Skeletal muscle satellite cell (primary cell): ENCODE measurements around the gene MRM2.
A peak's percentile ranks its signal among the peaks of the same experiment; 100 is the strongest.

ENCODE experiments used
- H3K27me3 ChIP-seq: 2 replicates; pipeline ENCODE4 v1.7.0; 2013; ENCODE audit warnings: low read length; ENCODE audit not compliant: control insufficient read depth, insufficient read depth
- H3K36me3 ChIP-seq: 2 replicates; pipeline ENCODE4 v1.7.0; 2013; ENCODE audit warnings: mild to moderate bottlenecking, control low read depth, low read length; ENCODE audit not compliant: insufficient read depth
- H3K4me1 ChIP-seq: 2 replicates; pipeline ENCODE4 v1.7.0; 2013; ENCODE audit warnings: low read length; ENCODE audit not compliant: control insufficient read depth, insufficient read depth
- H3K4me2 ChIP-seq: 2 replicates; pipeline ENCODE4 v1.7.0; 2013; ENCODE audit warnings: mild to moderate bottlenecking, low read length
- H3K4me3 ChIP-seq: 2 replicates; pipeline ENCODE4 v1.7.0; 2013; ENCODE audit warnings: low read length
- H3K9ac ChIP-seq: 2 replicates; pipeline ENCODE4 v1.7.0; 2013; ENCODE audit warnings: mild to moderate bottlenecking, low read depth, low read length, moderate library complexity
- H3K9me3 ChIP-seq: replicated peaks from 2 replicates; pipeline ENCODE4 v1.7.0; 2013; ENCODE audit warnings: mild to moderate bottlenecking, control low read depth, low read length

The MRM2 gene

GRCh38 chr7:2254429-2255144 is 12.6 kb upstream of the MRM2 start:
- Histone ChIP-seq H3K9me3 (no peaks in the 10 kb centered on the region), H3K4me3 (no peak overlapping the region), H3K27me3 (no peaks in the 10 kb centered on the region), H3K36me3 (peaks cover 25% of the 10 kb centered on the region), H3K9ac (no peak overlapping the region), H3K4me2 (no peak overlapping the region), H3K4me1 (peaks cover 6% of the 10 kb centered on the region)

GRCh38 chr7:2253525-2254244 is 11.7 kb upstream of the MRM2 start:
- no peak overlapping the region for H3K4me3 ChIP-seq
- H3K4me1 ChIP-seq, result peaks cover 15% of the 10 kb centered on the region
- no peaks in the 10 kb centered on the region for H3K27me3 ChIP-seq
- H3K9me3 ChIP-seq, result no peaks in the 10 kb centered on the region
- no peak overlapping the region for H3K4me2 ChIP-seq
- H3K9ac ChIP-seq, result no peak overlapping the region
- H3K36me3 ChIP-seq, result peaks cover 25% of the 10 kb centered on the region

GRCh38 chr7:2253021-2253420 is 11.0 kb upstream of the MRM2 start:
- peaks cover 20% of the 10 kb centered on the region for H3K4me1 ChIP-seq
- H3K4me3 ChIP-seq, result no peak overlapping the region
- H3K9me3 ChIP-seq, result no peaks in the 10 kb centered on the region
- no peaks in the 10 kb centered on the region for H3K27me3 ChIP-seq
- H3K9ac ChIP-seq, result no peak overlapping the region
- H3K36me3 ChIP-seq, result peaks cover 25% of the 10 kb centered on the region
- no peak overlapping the region for H3K4me2 ChIP-seq

- Histone ChIP-seq H3K4me2 (no peak overlapping the region), H3K4me1 (peaks cover 20% of the 10 kb centered on the region), H3K36me3 (peaks cover 21% of the 10 kb centered on the region), H3K27me3 (no peaks in the 10 kb centered on the region), H3K4me3 (no peak overlapping the region), H3K9ac (no peak overlapping the region), H3K9me3 (no peaks in the 10 kb centered on the region)
These were observed 10.1 kb upstream of the MRM2 start for GRCh38 chr7:2251841-2252771.

GRCh38 chr7:2251381-2251780 is 9.4 kb upstream of the MRM2 start:
- Histone ChIP-seq H3K36me3 (peaks cover 16% of the 10 kb centered on the region), H3K27me3 (no peaks in the 10 kb centered on the region), H3K4me1 (peaks cover 20% of the 10 kb centered on the region)

GRCh38 chr7:2249744-2250323 is 7.8 kb upstream of the MRM2 start:
- peak overlapping the region; percentile 23 for H3K4me3 ChIP-seq
- peak overlapping the region; percentile 80 for H3K9ac ChIP-seq
- H3K4me2 ChIP-seq, result peak overlapping the region; percentile 72

More at GRCh38 chr7:2251381-2251780, 9.4 kb upstream of the MRM2 start:
- Histone ChIP-seq H3K9ac (no peak overlapping the region), H3K4me3 (no peak overlapping the region), H3K9me3 (no peaks in the 10 kb centered on the region), H3K4me2 (no peak overlapping the region)

GRCh38 chr7:2248984-2249694 is 7.1 kb upstream of the MRM2 start:
- peak overlapping the region; percentile 72 for H3K4me2 ChIP-seq
- H3K27me3 ChIP-seq, result no peaks in the 10 kb centered on the region
- H3K4me1 ChIP-seq, result peaks cover 20% of the 10 kb centered on the region
- H3K4me3 ChIP-seq, result peak overlapping the region; percentile 23
- H3K36me3 ChIP-seq, result peaks cover 13% of the 10 kb centered on the region
- H3K9me3 ChIP-seq, result no peaks in the 10 kb centered on the region
- peak overlapping the region; percentile 80 for H3K9ac ChIP-seq

More at GRCh38 chr7:2249744-2250323, 7.8 kb upstream of the MRM2 start:
- Histone ChIP-seq H3K4me1 (peaks cover 20% of the 10 kb centered on the region), H3K27me3 (no peaks in the 10 kb centered on the region), H3K9me3 (no peaks in the 10 kb centered on the region), H3K36me3 (peaks cover 13% of the 10 kb centered on the region)

GRCh38 chr7:2247141-2247995 is 5.4 kb upstream of the MRM2 start:
- H3K9ac ChIP-seq, result no peak overlapping the region
- peaks cover 5% of the 10 kb centered on the region for H3K36me3 ChIP-seq
- peaks cover 32% of the 10 kb centered on the region for H3K4me1 ChIP-seq

GRCh38 chr7:2245883-2246675 is 4.1 kb upstream of the MRM2 start:
- Histone ChIP-seq H3K9me3 (no peaks in the 10 kb centered on the region), H3K4me2 (no peak overlapping the region), H3K9ac (no peak overlapping the region), H3K36me3 (no peaks in the 10 kb centered on the region), H3K27me3 (no peaks in the 10 kb centered on the region), H3K4me3 (no peak overlapping the region), H3K4me1 (peaks cover 34% of the 10 kb centered on the region)

More at GRCh38 chr7:2247141-2247995, 5.4 kb upstream of the MRM2 start:
- Histone ChIP-seq H3K27me3 (no peaks in the 10 kb centered on the region), H3K4me3 (no peak overlapping the region), H3K4me2 (no peak overlapping the region), H3K9me3 (no peaks in the 10 kb centered on the region)
